Stimulated activated naive CD8-positive, alpha-beta T cell treated with anti-CD3 and anti-CD28 coated beads, Interleukin-15, Interleukin-2, amounts not matched to agents 100 U/mL and 50 U/mL, for 24 hours (primary cell): ENCODE data around the gene CDR2L.

ENCODE experiments used
- ATAC-seq: fragments of 150-1000 bp; cut with Tn5 transposase; one replicate; pipeline ENCODE4 v1.10.0; 2021
- DNase-seq: peaks from one replicate; pipeline ENCODE4 v3.0.0; 2021

CDR2L gene

GRCh38 chr17:74987418-74987908 is at the start of gene CDR2L:
TSS of gene CDR2L (plus strand) at chr17:74987632. CDS start at chr17:74988044, 412 bp downstream.
- peak; percentile 94 for DNase-seq
- peak; percentile 95 for ATAC-seq

- ATAC-seq (no peak), DNase-seq (no peak)
Measured at GRCh38 chr17:74938194-74938950, 49.1 kb upstream of the CDR2L start.

GRCh38 chr17:74939534-74939933 is 47.9 kb upstream of the CDR2L start:
- DNase-seq (no peak), ATAC-seq (no peak)

GRCh38 chr17:74941128-74941725 is 46.2 kb upstream of the CDR2L start:
- ATAC-seq (no peak), DNase-seq (no peak)

- DNase-seq, result no peak
- ATAC-seq, result no peak
Measured at GRCh38 chr17:74943808-74944522, 43.5 kb upstream of the CDR2L start.

- ATAC-seq, result no peak
Measured at GRCh38 chr17:74945543-74945942, 41.9 kb upstream of the CDR2L start.

GRCh38 chr17:74946641-74947040 is 40.8 kb upstream of the CDR2L start:
- DNase-seq (no peak), ATAC-seq (no peak)

More at GRCh38 chr17:74945543-74945942, 41.9 kb upstream of the CDR2L start:
- no peak for DNase-seq

GRCh38 chr17:74947041-74947754 is 40.2 kb upstream of the CDR2L start:
- ATAC-seq, result no peak
- no peak for DNase-seq

GRCh38 chr17:74949455-74950115 is 37.8 kb upstream of the CDR2L start:
- no peak for ATAC-seq
- no peak for DNase-seq

GRCh38 chr17:74950207-74950606 is 37.2 kb upstream of the CDR2L start:
- ATAC-seq (no peak), DNase-seq (no peak)

- DNase-seq, result no peak
- ATAC-seq, result no peak
Measured at GRCh38 chr17:74951065-74951464, 36.4 kb upstream of the CDR2L start.

GRCh38 chr17:74951680-74952421 is 35.6 kb upstream of the CDR2L start:
- ATAC-seq (no peak), DNase-seq (no peak)

- DNase-seq (no peak), ATAC-seq (no peak)
Measured at GRCh38 chr17:74952431-74953133, 34.9 kb upstream of the CDR2L start.

- no peak for ATAC-seq
- no peak for DNase-seq
Measured at GRCh38 chr17:74953134-74953687, 34.2 kb upstream of the CDR2L start.

- DNase-seq (no peak), ATAC-seq (no peak)
Measured at GRCh38 chr17:74954115-74954514, 33.3 kb upstream of the CDR2L start.

- DNase-seq (no peak), ATAC-seq (no peak)
Measured at GRCh38 chr17:74954665-74955421, 32.6 kb upstream of the CDR2L start.

GRCh38 chr17:74956093-74956492 is 31.3 kb upstream of the CDR2L start:
- DNase-seq, result no peak

GRCh38 chr17:74957935-74958740 is 29.3 kb upstream of the CDR2L start:
- peak; percentile 92 for DNase-seq
- peak; percentile 53 for ATAC-seq

More at GRCh38 chr17:74956093-74956492, 31.3 kb upstream of the CDR2L start:
- ATAC-seq, result no peak
